ENCODE measurements around the gene PCBP3. TPM values are rescaled to one million over a fixed set of nuclear protein-coding genes. Genes with fewer than 3 reads are reported as not detected.

PCBP3 gene
- total and polyA plus RNA-seq, 2 of the 8 experiments (the other 6 are each of a cell fraction or from before 2014, with no cell fraction given): 3.5 to 6.3 TPM

DNA sequence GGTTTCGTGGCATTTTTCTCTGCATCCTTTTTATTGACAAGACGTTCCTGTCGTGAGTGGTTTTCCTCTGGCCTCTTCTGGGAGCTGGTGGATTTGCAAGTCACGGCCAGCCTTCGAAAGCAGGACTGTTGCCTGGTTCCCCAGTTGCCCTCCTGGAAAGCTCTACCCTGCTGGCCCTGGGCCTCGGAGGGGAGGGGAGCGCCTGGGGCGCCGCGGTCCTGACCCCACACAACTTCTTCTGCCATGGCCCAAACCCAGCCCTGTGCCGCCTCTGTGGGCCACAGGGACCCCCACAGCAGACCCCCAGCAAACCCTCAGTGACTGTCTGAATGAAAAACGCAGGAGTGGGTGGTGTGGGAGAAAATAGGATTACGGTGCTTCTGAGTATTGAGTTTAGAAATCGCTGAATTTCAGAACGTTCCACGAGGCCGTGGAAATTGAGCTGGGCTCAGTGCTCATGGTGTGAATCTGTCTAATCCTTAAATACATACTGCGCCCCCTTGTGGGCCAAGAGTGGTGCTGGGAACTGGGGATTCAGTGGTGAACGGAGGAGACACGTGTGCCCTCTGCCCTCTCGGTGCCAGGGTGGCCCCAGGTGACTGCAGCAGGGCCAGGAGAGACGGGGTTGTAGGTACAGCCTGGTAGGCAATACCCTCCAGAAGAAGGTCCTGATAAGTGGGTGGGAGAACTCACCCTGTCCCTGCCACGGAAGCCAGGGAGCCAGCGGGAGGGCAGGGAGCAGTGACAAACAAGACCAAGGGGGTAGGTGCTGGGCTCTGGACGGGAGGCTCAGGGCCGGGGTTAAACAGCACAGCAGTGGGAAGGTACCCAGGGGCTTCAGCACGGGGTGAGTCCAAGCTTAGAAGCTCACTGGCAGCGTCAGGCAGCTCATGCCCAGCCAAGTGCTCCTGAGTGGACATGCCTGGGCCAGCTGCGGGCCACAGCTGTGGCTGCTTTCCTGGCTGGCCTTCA is 236.9 kb downstream of the PCBP3 start (continued):
- TF ChIP-seq CBX5 (IDR thresholded peaks at IDR 0.05; ENCODE audit: low read depth, low read length) (no peak), RAD21 (IDR thresholded peaks at IDR 0.05 in 1 of 2, conservative IDR thresholded peaks at IDR 0.05 in 1 of 2; ENCODE audit: low read depth in 2 of 2, low read length in 2 of 2) (peak; percentile 52 to 71)
